Esophagus muscularis mucosa (tissue), 4 donors: Measurements from ENCODE around the gene THAP10. TPM values are rescaled to one million over a fixed set of nuclear protein-coding genes. Genes with fewer than 3 reads are reported as not detected.
"Not testable (repeated sequence)": the region's sequence is repeated elsewhere in the genome, so short reads cannot be mapped to it uniquely, and the experiment has no call there.

Experiments used
- DNase-seq: peaks from one replicate; pipeline ENCODE4 v3.0.0-alpha.2; 2017; ENCODE audit errors: extremely low spot score
- H3K27ac ChIP-seq, 4 donors: fragments of 200-600 bp; sonication (generic); replicated peaks in 1 of 4; 1 replicate in 3 of 4; 2 replicates in 1 of 4; pipeline ENCODE4 v1.5.1; 2016 to 2019; ENCODE audit warnings: mild to moderate bottlenecking in 1 of 4
- H3K27me3 ChIP-seq, 4 donors: fragments of 200-600 bp; sonication (generic); one replicate each; pipeline versions ENCODE4 v1.5.1 to v1.6.0; 2016 to 2019
- H3K36me3 ChIP-seq, 4 donors: fragments of 200-600 bp; sonication (generic); one replicate each; pipeline ENCODE4 v1.5.1; 2016 to 2019
- H3K4me1 ChIP-seq, 4 donors: fragments of 200-600 bp; sonication (generic); one replicate each; pipeline ENCODE4 v1.5.1; 2016 to 2019
- H3K4me3 ChIP-seq, 4 donors: fragments of 200-600 bp; sonication (generic); 1 replicate in 2 of 4; 2 replicates in 2 of 4; pipeline ENCODE4 v1.5.1; 2016 to 2019; ENCODE audit warnings: mild to moderate bottlenecking in 4 of 4, moderate library complexity in 1 of 4
- H3K9me3 ChIP-seq, 4 donors: fragments of 200-600 bp; sonication (generic); 1 replicate in 3 of 4; 2 replicates in 1 of 4; pipeline ENCODE4 v1.5.1; 2016 to 2019
- EP300 ChIP-seq: sonication (generic); formaldehyde crosslinking; IDR thresholded peaks from one replicate; pipeline ENCODE4 v1.6.1; 2017; ENCODE audit warnings: antibody characterized with exemption
- POLR2A ChIP-seq: fragments of 450-650 bp; IDR thresholded peaks from one replicate; pipeline ENCODE4 v1.6.1; 2017; ENCODE audit warnings: antibody characterized with exemption, moderate library complexity, mild to moderate bottlenecking, low read depth
- POLR2AphosphoS5 ChIP-seq, 2 donors: sonication (generic); formaldehyde crosslinking; IDR thresholded peaks; one replicate each; pipeline ENCODE4 v1.6.1; 2017; ENCODE audit warnings: antibody characterized with exemption in 2 of 2
- WGBS: methylation state at CpG from one replicate; pipeline ENCODE4 v1.1.5; 2018; 5-methylcytosine and 5-hydroxymethylcytosine counted together
- intact Hi-C: fragments of 100-400 bp; cut with DNase I; formaldehyde crosslinking; loops from one replicate; pipeline ENCODE4 v1.15.1; 2023
- total RNA-seq, 4 donors: library from RNA; depleted of rRNA; stranded (reverse); fragments of >200 nt; gene quantifications; one replicate each; pipeline versions ENCODE4 v1.1.0 to v1.2.1, GENCODE V29; 2016
- TF ChIP-seq, protein P1 (sequence below), 3 experiments: fragments of 200-600 bp in 2 of 3; fragments of 450-650 bp in 1 of 3; sonication (generic) in 2 of 3; IDR thresholded peaks; one replicate each; pipeline ENCODE4 v1.5.1; 2017 to 2019; ENCODE audit warnings: antibody characterized with exemption in 3 of 3, mild to moderate bottlenecking in 2 of 3, moderate library complexity in 1 of 3

Gene THAP10
- total RNA-seq, 4 donors from 2014 or later, result 1.3 to 3.4 (median 2.5) TPM

DNA sequence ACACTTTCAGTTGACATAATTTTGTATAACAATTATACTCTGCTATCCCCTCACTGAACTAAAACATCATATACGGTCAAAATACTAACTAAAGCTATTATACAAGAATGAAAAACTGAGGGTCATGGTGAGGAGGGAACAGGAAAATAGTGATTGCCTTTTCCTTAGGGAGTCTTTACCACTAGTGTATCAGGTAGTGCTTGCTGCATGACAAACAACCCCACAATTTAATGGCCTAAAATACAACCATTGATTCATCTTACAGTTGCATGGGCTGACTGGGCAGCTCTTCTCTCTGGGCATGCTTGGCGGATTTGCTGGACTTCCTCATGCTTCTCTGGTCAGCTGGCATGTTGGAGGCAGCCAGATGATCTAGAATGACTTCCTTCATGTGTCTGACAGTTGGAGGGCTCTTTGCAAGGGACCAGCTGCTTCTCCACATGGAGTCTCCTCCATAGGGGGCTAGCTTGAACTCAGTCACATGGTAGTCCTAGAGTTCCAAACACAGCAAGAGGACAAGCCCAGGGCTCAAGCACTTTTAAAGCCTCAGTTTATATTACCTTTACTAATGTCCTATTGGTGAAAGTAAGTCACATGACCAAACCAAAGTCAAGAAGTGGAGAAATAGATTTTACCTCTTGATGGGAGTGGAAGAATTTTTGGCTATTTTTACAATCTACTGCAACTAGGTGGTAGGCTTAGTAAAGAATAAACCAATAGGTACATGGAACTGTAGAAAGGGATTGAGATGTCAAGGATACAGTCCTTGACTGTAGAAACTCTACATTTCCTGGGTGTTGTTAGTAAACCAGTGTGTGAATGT lies 18.8 kb downstream of the THAP10 start:
- Histone ChIP-seq H3K4me1 (peaks cover 6 to 25% (median 23%) of the 10 kb centered on the region in 4 donors), H3K27me3 (no peaks in the 10 kb centered on the region), H3K9me3 (no peaks in the 10 kb centered on the region), H3K4me3 (no peak overlapping the region), H3K27ac (no peak overlapping the region), H3K36me3 (no peaks in the 10 kb centered on the region)
- DNase-seq, result no peak
- intact Hi-C loops, result loop anchor here (2.0 kb wide), 1 partner anchor 49 kb away; no protein-coding TSS in a partner anchor
- WGBS, result 88% methylated on average over 2 of the region's 2 CpGs
- TF ChIP-seq, protein P1, sequence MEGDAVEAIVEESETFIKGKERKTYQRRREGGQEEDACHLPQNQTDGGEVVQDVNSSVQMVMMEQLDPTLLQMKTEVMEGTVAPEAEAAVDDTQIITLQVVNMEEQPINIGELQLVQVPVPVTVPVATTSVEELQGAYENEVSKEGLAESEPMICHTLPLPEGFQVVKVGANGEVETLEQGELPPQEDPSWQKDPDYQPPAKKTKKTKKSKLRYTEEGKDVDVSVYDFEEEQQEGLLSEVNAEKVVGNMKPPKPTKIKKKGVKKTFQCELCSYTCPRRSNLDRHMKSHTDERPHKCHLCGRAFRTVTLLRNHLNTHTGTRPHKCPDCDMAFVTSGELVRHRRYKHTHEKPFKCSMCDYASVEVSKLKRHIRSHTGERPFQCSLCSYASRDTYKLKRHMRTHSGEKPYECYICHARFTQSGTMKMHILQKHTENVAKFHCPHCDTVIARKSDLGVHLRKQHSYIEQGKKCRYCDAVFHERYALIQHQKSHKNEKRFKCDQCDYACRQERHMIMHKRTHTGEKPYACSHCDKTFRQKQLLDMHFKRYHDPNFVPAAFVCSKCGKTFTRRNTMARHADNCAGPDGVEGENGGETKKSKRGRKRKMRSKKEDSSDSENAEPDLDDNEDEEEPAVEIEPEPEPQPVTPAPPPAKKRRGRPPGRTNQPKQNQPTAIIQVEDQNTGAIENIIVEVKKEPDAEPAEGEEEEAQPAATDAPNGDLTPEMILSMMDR (IDR thresholded peaks at IDR 0.05), result no peak
- no peak for TF ChIP-seq POLR2A
- no peak for TF ChIP-seq EP300
- TF ChIP-seq POLR2AphosphoS5 (IDR thresholded peaks at IDR 0.05), result no peak

DNA sequence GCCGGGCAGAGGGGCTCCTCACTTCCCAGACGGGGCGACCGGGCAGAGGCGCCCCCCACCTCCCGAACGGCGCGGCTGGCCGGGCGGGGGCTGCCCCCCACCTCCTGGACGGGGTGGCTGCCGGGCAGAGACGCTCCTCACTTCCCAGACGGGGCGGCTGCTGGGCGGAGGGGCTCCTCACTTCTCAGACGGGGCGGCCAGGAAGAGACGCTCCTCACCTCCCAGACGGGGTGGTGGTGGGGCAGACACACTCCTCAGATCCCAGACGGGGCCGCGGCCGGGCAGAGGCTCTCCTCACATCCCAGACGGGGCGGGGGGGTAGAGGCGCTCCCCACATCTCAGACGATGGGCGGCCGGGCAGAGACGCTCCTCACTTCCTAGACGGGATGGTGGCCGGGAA lies 20.7 kb downstream of the THAP10 start:
- H3K36me3 ChIP-seq, H3K27ac ChIP-seq, H3K9me3 ChIP-seq, DNase-seq, H3K27me3 ChIP-seq, H3K4me3 ChIP-seq, intact Hi-C loops: not testable (repeated sequence)
- 91% methylated on average over 18 of the region's 34 CpGs for WGBS
- H3K4me1 ChIP-seq, result peaks cover 11 to 44% (median 38%) of the 10 kb centered on the region in 4 donors

DNA sequence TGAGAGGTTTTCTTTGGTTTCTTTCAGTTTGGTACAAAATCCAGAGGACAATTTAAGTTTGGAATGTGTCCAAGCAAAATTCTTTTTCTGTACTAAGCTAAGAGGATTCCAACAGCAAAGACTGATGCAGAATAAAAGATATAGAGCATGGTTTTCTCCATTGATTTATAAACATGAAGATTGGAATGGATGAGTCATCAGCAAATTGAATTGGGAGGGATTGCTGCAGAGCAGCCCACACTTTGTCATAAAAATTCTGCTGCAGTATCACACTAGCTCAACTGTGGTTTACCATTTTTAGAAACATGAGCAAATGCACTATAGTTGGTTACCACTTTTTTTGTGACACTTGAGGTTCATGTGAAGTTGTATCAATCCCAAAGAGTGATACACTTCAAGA lies 22.2 kb downstream of the THAP10 start:
- intact Hi-C loops, result no loop called here
- no peak overlapping the region for H3K27ac ChIP-seq
- TF ChIP-seq POLR2AphosphoS5 (IDR thresholded peaks at IDR 0.05) (no peak), POLR2A (no peak), EP300 (no peak)
- TF ChIP-seq, protein P1 (IDR thresholded peaks at IDR 0.05), result no peak

DNA sequence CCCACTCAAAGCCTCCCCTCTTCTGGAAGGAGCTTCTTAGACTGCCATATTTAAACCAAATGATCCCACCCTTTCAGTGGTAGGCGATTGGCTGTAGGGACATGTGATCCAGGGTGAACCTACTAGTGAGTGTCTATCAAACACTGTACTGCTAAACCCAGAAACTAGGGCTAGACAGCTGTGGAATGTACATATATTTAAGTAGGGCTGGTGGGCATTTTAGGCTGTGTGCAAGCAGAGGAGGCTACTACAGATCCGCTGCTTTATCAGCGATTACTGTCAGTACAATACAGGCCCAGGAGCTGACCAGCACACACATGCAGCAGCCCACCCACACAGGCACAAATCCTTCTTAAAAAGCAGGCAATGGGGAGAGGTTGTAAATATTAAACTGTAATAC lies 22.9 kb downstream of the THAP10 start:
- WGBS, result 69% methylated on average over 3 of the region's 3 CpGs
- no peaks in the 10 kb centered on the region for H3K27me3 ChIP-seq
- no peak for DNase-seq
- peak overlapping the region in 2 of 4 donors; percentile 28 to 32 for H3K27ac ChIP-seq
- H3K4me3 ChIP-seq, result no peak overlapping the region
- intact Hi-C loops, result no loop called here
- no peaks in the 10 kb centered on the region for H3K9me3 ChIP-seq
- H3K4me1 ChIP-seq, result peaks cover 11 to 42% (median 38%) of the 10 kb centered on the region in 4 donors
- no peaks in the 10 kb centered on the region for H3K36me3 ChIP-seq
- TF ChIP-seq POLR2AphosphoS5 (IDR thresholded peaks at IDR 0.05), result no peak
- TF ChIP-seq, protein P1 (IDR thresholded peaks at IDR 0.05), result no peak
- TF ChIP-seq POLR2A, result no peak
- no peak for TF ChIP-seq EP300

More for the DNA sequence above, 22.2 kb downstream of the THAP10 start:
- no peak for DNase-seq
- Histone ChIP-seq H3K27me3 (no peaks in the 10 kb centered on the region), H3K4me3 (no peak overlapping the region), H3K4me1 (peaks cover 11 to 44% (median 38%) of the 10 kb centered on the region in 4 donors), H3K36me3 (no peaks in the 10 kb centered on the region), H3K9me3 (no peaks in the 10 kb centered on the region)

DNA sequence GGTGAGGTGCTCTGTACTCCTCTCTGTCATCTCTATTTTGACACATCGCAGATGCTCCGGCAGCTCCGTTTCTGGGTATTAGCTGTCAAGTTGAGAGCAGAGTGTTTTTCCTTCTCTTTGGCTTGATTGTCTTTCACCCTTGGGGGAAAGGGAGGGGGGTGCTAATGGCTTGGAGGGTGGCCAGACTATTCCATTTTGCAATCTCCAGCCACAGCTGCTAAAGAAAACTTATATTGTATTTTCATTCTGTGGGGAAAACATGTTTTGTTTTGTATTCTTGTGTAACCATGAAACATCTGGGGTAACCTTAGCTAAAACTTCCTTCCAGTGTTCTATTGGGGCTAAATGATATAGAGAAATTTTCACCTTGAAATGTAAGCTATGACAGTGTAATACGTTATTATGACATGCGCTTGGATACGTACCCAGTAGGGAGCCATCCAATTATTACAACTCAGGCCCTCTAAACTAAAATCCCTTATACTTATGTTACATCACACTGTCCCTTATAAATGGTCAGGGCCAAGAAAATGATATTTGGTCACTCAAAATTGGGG lies 24.2 kb downstream of the THAP10 start:
- Histone ChIP-seq H3K27ac (peak overlapping the region; percentile 44 to 65 (median 54)), H3K4me1 (peaks cover 11 to 42% (median 38%) of the 10 kb centered on the region in 4 donors), H3K4me3 (no peak overlapping the region), H3K9me3 (no peaks in the 10 kb centered on the region), H3K36me3 (no peaks in the 10 kb centered on the region), H3K27me3 (no peaks in the 10 kb centered on the region)
- no peak for TF ChIP-seq POLR2A
- peak in 1 of 2 donors; percentile 60 for TF ChIP-seq POLR2AphosphoS5 (IDR thresholded peaks at IDR 0.05)
- TF ChIP-seq, protein P1 (IDR thresholded peaks at IDR 0.05), result no peak
- TF ChIP-seq EP300, result no peak
- DNase-seq, result no peak
- intact Hi-C loops, result no loop called here
- WGBS, result 24% methylated on average over 6 of the region's 6 CpGs
